Measurements from ENCODE around the gene SERINC5. TPM values are rescaled to one million over a fixed set of nuclear protein-coding genes. Genes with fewer than 3 reads are reported as not detected.

SERINC5 gene
- total RNA-seq, 1 experiment from 2014 or later: 70.6 TPM

- CTCF ChIA-PET: no interaction called here
- no peak for DNase-seq (ENCODE audit: low read depth, low spot score)
- peak; percentile 58; the same call in 1 of the 2 replicates for ATAC-seq
Observed at GRCh38 chr5:80231243-80231642, 24.6 kb downstream of the SERINC5 start.

GRCh38 chr5:80230269-80230992, 25.4 kb downstream of the SERINC5 start:
- no TSS peak for BruUV-seq (replicated peaks)
- CTCF ChIA-PET: no interaction called here
- DNase-seq (ENCODE audit: low read depth, low spot score): no peak
- peaks cover 16% of the 10 kb centered on the region for H3K4me1 ChIP-seq (ENCODE audit: control insufficient read depth, insufficient read depth, low read length)
- no peaks in the 10 kb centered on the region for H3K36me3 ChIP-seq (ENCODE audit: control insufficient read depth, insufficient read depth, low read length)
- intact Hi-C loops (cut with micrococcal nuclease; ENCODE audit: unreplicated experiment) (no loop called here), in situ Hi-C loops (cut with HindIII; ENCODE audit: low pct_unique_long_range_greater_than_20kb, low sequenced_read_pairs) (no loop called here)
- peak overlapping the region; percentile 4 for H3K27ac ChIP-seq (ENCODE audit: low read length)
- TF ChIP-seq TCF7L2 (IDR thresholded peaks at IDR 0.05; ENCODE audit: low read depth, low read length) (no peak), POLR2AphosphoS5 (IDR thresholded peaks at IDR 0.05; ENCODE audit: low read depth, low read length) (no peak), REST (IDR thresholded peaks at IDR 0.05; ENCODE audit: insufficient read depth in 1 of 2, low read depth in 2 of 2, low read length in 1 of 2) (no peak), CTCF (IDR thresholded peaks at IDR 0.05) (no peak), SIN3A (IDR thresholded peaks at IDR 0.05; ENCODE audit: borderline replicate concordance, insufficient read depth, low read depth, low read length) (no peak)
- POLR2A ChIA-PET: no interaction called here
- H3K4me3 ChIP-seq (ENCODE audit: low read depth in 2 of 2, low read length in 2 of 2): no peak overlapping the region
- peak; percentile 49; the same call in 1 of the 2 replicates for ATAC-seq
- no peaks in the 10 kb centered on the region for H3K9me3 ChIP-seq (ENCODE audit: control insufficient read depth, insufficient read depth, low read depth, low read length)
- H3K27me3 ChIP-seq (ENCODE audit: control insufficient read depth, insufficient read depth, low read length): no peaks in the 10 kb centered on the region

More at GRCh38 chr5:80231243-80231642, 24.6 kb downstream of the SERINC5 start:
- Histone ChIP-seq H3K27me3 (ENCODE audit: control insufficient read depth, insufficient read depth, low read length) (no peaks in the 10 kb centered on the region), H3K4me1 (ENCODE audit: control insufficient read depth, insufficient read depth, low read length) (peaks cover 16% of the 10 kb centered on the region), H3K27ac (ENCODE audit: low read length) (0 out of 2 replicates have a peak overlapping the region, but pooled peaks have one; percentile 3), H3K9me3 (ENCODE audit: control insufficient read depth, insufficient read depth, low read depth, low read length) (no peaks in the 10 kb centered on the region), H3K36me3 (ENCODE audit: control insufficient read depth, insufficient read depth, low read length) (no peaks in the 10 kb centered on the region), H3K4me3 (ENCODE audit: low read depth in 2 of 2, low read length in 2 of 2) (no peak overlapping the region)
- intact Hi-C loops (cut with micrococcal nuclease; ENCODE audit: unreplicated experiment) (no loop called here), in situ Hi-C loops (cut with HindIII; ENCODE audit: low pct_unique_long_range_greater_than_20kb, low sequenced_read_pairs) (no loop called here)
- no peak for TF ChIP-seq CTCF (IDR thresholded peaks at IDR 0.05)
- no peak for TF ChIP-seq TCF7L2 (IDR thresholded peaks at IDR 0.05; ENCODE audit: low read depth, low read length)
- TF ChIP-seq POLR2AphosphoS5 (IDR thresholded peaks at IDR 0.05; ENCODE audit: low read depth, low read length): no peak
- no peak for TF ChIP-seq SIN3A (IDR thresholded peaks at IDR 0.05; ENCODE audit: borderline replicate concordance, insufficient read depth, low read depth, low read length)
- no peak for TF ChIP-seq REST (IDR thresholded peaks at IDR 0.05; ENCODE audit: insufficient read depth in 1 of 2, low read depth in 2 of 2, low read length in 1 of 2)
- POLR2A ChIA-PET: interaction anchor here (0.7 kb wide), 1 partner anchor 18 kb away, joined by 3 read pairs; no protein-coding TSS in a partner anchor
- BruUV-seq (replicated peaks): no TSS peak

Data from Panc1 (cell line).